HG03039 (cell line): ENCODE data around the gene ZNF385C.

Source experiments
- ATAC-seq: cut with Tn5 transposase; IDR thresholded peaks from one replicate; pipeline ENCODE4 v1.9.1; 2021; ENCODE audit warnings: mild to moderate bottlenecking, moderate library complexity; ENCODE audit not compliant: unreplicated experiment

The ZNF385C gene

GRCh38 chr17:42081516-42082129 is 16.6 kb downstream of the ZNF385C start:
- no peak for ATAC-seq

DNA sequence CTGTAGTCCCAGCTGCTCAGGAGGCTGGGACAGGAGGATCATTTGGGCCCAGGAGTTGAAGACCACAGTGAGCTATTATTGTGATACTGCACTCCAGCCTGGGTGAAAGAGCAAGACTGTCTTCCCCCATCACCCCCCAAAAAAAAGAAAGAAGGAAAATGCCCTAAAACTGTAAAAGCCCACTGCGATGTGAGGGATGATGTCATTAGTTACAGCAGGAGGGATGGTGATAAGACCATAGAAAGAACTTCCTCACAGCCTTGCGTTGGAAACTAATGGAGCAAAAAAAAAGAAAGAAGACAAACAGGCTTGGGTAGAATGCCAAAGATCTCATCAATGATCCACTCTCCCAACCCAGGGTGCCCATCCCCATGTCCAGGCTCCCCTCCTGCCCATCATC is 18.7 kb downstream of the ZNF385C start:
- ATAC-seq: no peak

- no peak for ATAC-seq
Measured at GRCh38 chr17:42078396-42079043, 19.8 kb downstream of the ZNF385C start.

- ATAC-seq: no peak
Measured at GRCh38 chr17:42077755-42078154, 20.5 kb downstream of the ZNF385C start.

- ATAC-seq: no peak
Measured at GRCh38 chr17:42076797-42077559, 21.3 kb downstream of the ZNF385C start.

GRCh38 chr17:42075789-42076188 is 22.5 kb downstream of the ZNF385C start:
- no peak for ATAC-seq

DNA sequence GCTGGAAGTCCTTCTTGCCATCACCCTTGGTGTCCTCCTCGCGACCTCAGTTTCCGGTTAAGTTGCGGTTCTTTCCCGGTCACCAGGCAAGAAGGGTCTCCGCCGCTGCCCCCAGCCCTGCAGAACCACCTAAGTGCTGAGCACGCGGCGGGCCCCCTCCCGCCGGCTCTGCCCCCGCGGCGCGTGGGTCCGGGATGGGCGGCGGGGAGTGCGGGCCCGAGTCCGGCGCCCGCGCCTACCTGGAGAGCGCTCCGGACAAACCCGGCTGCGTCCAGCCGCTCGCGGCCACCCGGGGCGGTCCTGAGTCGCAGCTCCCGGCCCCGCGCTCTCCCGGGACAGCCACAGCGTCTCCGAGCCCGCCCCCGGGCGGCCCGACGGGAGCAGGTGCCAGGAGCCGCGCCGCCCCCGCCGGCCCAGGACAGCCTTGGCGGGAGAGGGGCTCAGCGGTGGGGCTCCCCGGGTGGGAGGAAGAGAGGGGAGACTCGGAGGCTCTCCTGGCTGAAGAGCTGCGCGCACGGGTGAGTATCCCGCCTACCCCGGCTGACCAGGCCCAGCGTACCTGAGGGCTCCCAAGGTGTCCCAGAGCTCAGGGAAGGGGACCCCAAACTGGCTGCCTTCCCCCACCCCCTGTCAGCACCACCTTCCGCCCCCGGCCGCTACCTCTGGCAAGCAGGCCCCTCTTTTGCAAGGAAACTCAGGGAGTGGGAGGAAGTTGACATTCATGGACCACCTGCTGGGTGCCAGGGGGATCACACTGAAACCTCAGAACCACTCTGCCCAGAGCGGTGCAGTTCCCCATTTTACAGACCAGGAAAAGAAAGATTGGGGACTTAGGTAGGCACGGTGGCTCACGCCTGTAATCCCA is 25.7 kb downstream of the ZNF385C start:
- no peak for ATAC-seq

- ATAC-seq: no peak
Measured at GRCh38 chr17:42071810-42072209, 26.5 kb downstream of the ZNF385C start.

DNA sequence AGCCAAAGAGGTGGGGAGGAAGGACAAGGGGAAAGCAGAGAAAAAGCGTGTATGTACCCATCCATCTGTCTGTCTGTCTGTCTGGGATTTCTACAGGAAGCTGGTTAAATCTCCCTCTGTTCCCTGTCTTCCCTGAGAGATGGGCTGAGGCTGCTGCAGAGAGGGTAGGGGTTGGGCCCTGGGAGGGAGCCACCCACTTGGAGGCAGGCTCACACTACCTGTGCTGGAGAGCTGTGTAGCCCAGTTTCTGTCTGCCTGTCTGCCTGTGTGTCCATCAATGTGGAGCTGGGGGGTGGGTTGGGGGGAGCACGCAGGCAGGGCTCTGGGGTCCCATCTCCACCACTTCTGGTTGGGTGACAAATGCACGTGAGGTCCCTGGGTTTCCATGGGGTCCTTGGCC is 29.3 kb downstream of the ZNF385C start:
- no peak for ATAC-seq

GRCh38 chr17:42067371-42068091 is 30.7 kb downstream of the ZNF385C start:
- ATAC-seq: no peak

- ATAC-seq: no peak
Measured at GRCh38 chr17:42065201-42065600, 33.1 kb downstream of the ZNF385C start.

DNA sequence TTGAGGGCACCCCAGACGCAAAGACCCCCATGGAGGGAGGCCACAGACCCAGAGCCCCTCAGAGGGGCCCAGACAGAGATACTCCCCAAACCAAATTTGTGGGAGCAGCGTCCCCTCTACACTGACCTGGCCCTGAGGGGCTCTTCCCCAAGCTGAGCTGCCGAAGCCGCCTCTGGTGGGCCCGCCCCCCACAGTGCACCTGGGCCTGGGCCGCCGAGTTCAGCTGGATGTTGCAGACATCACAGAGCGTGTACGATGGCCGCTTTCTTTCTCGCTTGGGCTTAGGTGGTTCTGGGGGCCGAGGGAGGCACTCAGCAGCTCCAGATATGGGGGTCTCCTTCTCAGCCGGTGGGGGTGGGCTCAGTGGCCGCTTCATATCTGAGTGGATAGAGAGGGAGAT is 35.6 kb downstream of the ZNF385C start:
- ATAC-seq: no peak

DNA sequence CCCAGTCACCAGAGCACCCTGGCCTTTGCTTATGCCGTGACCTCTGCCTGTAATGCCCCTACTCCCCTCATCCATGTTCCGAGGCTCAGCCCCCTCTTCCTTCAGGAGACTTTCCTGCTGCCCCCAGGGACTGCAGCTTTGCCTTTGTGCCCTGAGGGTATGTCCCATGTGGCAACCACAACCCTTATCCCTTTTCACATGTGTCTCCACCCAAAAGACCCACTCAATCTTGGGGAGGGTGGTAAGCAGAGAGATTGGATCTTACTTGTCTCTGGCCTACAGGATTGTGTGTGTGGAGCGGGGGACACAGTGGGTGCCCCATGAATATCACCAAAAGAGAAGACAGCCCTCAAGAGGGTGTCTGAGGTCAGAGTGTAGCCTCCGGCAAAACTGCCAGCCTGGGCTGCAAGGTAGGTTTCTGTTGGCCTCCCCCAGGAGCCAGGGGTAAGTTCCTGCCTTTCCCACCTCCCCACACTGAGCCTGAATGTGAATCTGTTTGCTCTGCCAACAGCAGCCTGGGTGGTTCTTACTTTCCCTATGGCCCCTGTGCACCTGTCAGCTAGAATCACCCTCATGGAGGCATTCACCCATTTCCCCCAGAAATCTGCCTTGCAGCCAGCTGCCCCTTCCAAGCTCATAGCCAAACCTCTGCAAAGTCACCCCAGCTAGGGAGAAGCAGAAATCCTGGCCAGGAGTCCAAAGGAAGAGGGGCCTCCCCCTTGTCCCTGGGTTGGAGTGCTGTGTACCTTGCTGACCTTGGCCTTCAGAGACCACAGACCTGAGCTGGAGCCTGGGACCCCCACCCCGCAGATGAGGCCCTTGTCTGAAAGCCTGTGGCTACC is 36.4 kb downstream of the ZNF385C start:
- ATAC-seq: no peak

- no peak for ATAC-seq
Measured at GRCh38 chr17:42060231-42060630, 38.0 kb downstream of the ZNF385C start.

- ATAC-seq: no peak
Measured at GRCh38 chr17:42059815-42060214, 38.5 kb downstream of the ZNF385C start.

- no peak for ATAC-seq
Measured at GRCh38 chr17:42058063-42058462, 40.2 kb downstream of the ZNF385C start.

DNA sequence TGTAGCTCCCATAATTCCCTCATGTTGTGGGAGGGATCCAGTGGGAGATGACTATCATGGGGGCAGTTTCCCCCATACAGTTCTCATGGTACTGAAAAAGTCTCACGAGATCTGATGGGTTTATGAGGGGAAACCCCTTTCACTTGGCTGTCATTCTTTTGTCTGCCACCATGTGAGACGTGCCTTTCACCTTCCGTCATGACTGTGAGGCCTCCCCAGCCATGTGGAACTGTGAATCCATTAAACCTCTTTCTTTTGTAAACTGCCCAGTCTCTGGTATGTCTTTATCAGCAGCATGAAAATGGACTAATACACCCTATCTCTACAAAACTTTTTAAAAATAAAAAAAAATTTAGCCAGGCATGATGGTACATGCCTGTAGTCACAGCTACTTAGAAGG is 41.6 kb downstream of the ZNF385C start:
- ATAC-seq: no peak

GRCh38 chr17:42055496-42055895 is 42.8 kb downstream of the ZNF385C start:
- no peak for ATAC-seq

DNA sequence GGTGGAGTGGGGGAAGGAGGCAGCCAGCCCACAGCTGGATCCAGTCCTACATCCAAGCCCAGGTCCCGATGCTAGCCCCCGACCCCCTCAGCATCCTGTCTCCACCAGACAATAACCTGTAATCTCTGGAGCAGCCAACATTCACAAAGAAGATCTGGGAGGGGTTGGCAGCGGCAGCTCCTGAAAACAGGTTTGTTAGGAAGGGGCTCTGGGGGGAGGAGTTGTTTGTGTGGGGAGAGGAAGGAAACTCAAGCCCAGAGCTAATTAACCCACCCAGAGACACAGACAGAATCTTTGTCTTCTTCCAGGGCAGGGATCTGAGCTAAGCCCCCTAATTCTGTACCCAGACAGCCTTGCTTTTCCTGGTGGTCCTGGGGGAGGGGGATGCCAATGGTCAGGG is 43.2 kb downstream of the ZNF385C start:
- no peak for ATAC-seq
